HepG2 (cell line): ENCODE measurements around the gene CTNND2. TPM values are rescaled to one million over a fixed set of nuclear protein-coding genes. Genes with fewer than 3 reads are reported as not detected.

Experiments
- BCL6 ChIP-seq: IDR thresholded peaks from 2 replicates; pipeline ENCODE4 v1.6.1; 2016; ENCODE audit warnings: missing genetic modification reagents, missing compliant biosample characterization
- EHMT2 ChIP-seq: fragments of 200-600 bp; sonication (generic); IDR thresholded peaks from 2 replicates; pipeline ENCODE4 v1.7.0; 2017; ENCODE audit warnings: antibody characterized with exemption, low read depth, low read length, borderline replicate concordance
- HES4 ChIP-seq: sonication (generic); formaldehyde crosslinking; IDR thresholded peaks from 2 replicates; pipeline ENCODE4 v1.9.0; 2021; ENCODE audit warnings: mild to moderate bottlenecking, missing genetic modification reagents, borderline replicate concordance
- HMG20A ChIP-seq: IDR thresholded peaks from 2 replicates; pipeline ENCODE4 v1.6.1; 2016; ENCODE audit warnings: borderline replicate concordance
- MXI1 ChIP-seq: IDR thresholded peaks from 3 replicates; pipeline ENCODE4 v1.6.1; 2012; ENCODE audit warnings: low read depth, low read length, inconsistent platforms, borderline replicate concordance
- NCOR1 ChIP-seq: fragments of 200-600 bp; sonication (generic); IDR thresholded peaks from 2 replicates; pipeline ENCODE4 v1.7.0; 2017; ENCODE audit warnings: antibody characterized with exemption, low read length, borderline replicate concordance
- RFX1 ChIP-seq: fragments of 450-650 bp; IDR thresholded peaks from 2 replicates; pipeline ENCODE4 v1.6.1; 2017
- SAP130 ChIP-seq: IDR thresholded peaks from 2 replicates; pipeline ENCODE4 v1.6.1; 2016; ENCODE audit warnings: low read depth
- SOX13 ChIP-seq, 3 experiments: fragments of 450-650 bp in 1 of 3; sonication (generic) in 1 of 3; formaldehyde crosslinking in 1 of 3; IDR thresholded peaks in 2 of 3; conservative IDR thresholded peaks in 1 of 3; 2 replicates each; pipeline versions ENCODE4 v1.5.0 to v1.6.1; 2016 to 2020; ENCODE audit warnings: antibody characterized with exemption in 1 of 3, mild to moderate bottlenecking in 1 of 3, missing compliant biosample characterization in 1 of 3, missing genetic modification reagents in 1 of 3, moderate library complexity in 1 of 3
- SOX6 ChIP-seq, 2 experiments: fragments of 450-650 bp in 1 of 2; sonication (generic) in 1 of 2; formaldehyde crosslinking in 1 of 2; IDR thresholded peaks; 2 replicates each; pipeline versions ENCODE4 v1.4.0 to v1.6.1; 2017 to 2020; ENCODE audit warnings: antibody characterized with exemption in 1 of 2, mild to moderate bottlenecking in 1 of 2, missing genetic modification reagents in 1 of 2
- WIZ ChIP-seq: sonication (generic); formaldehyde crosslinking; IDR thresholded peaks from 2 replicates; pipeline ENCODE4 v1.5.1; 2020; ENCODE audit warnings: mild to moderate bottlenecking, missing genetic modification reagents
- ZFP90 ChIP-seq: sonication (generic); formaldehyde crosslinking; IDR thresholded peaks from 2 replicates; pipeline ENCODE4 v1.8.0; 2022; ENCODE audit warnings: missing genetic modification reagents, mild to moderate bottlenecking, inconsistent platforms, borderline replicate concordance
- ZFY ChIP-seq: sonication (generic); formaldehyde crosslinking; IDR thresholded peaks from 2 replicates; pipeline ENCODE4 v1.4.0; 2020; ENCODE audit warnings: missing genetic modification reagents
- ZNF24 ChIP-seq: fragments of 450-650 bp; IDR thresholded peaks from 2 replicates; pipeline ENCODE4 v1.6.1; 2017; ENCODE audit warnings: antibody characterized with exemption, mild to moderate bottlenecking
- ZNF350 ChIP-seq: sonication (generic); formaldehyde crosslinking; IDR thresholded peaks from 2 replicates; pipeline ENCODE4 v1.4.0; 2020; ENCODE audit warnings: mild to moderate bottlenecking, low read depth, missing genetic modification reagents, borderline replicate concordance
- polyA plus RNA-seq, 8 experiments: library from polyadenylated mRNA; depleted of rRNA in 3 of 8; stranded (reverse) in 7 of 8; unstranded in 1 of 8; fragments of >200 nt; fragmentation: Illumina TruSeq in 4 of 8; extraction: Trizol in 4 of 8; gene quantifications; 2 replicates each; pipeline versions ENCODE4 v1.2.1 to v1.2.3, GENCODE V29; 2011 to 2016; ENCODE audit warnings: low read depth in 4 of 8, missing spikeins in 1 of 8, mixed read lengths in 1 of 8; ENCODE audit not compliant: insufficient read depth in 1 of 8
- total RNA-seq, 5 experiments: library from RNA; depleted of rRNA; stranded (reverse); fragments of >200 nt; fragmentation: Illumina TruSeq; extraction: Trizol; gene quantifications; 2 replicates each; pipeline ENCODE4 v1.2.3, GENCODE V29; 2016; ENCODE audit warnings: low read depth in 1 of 5
- TF ChIP-seq, protein P1 (sequence below): IDR thresholded peaks from 2 replicates; pipeline ENCODE4 v1.4.0; 2020; ENCODE audit warnings: mild to moderate bottlenecking, missing genetic modification reagents
- TF ChIP-seq, protein P2 (sequence below): IDR thresholded peaks from 2 replicates; pipeline ENCODE4 v1.6.1; 2016
- TF ChIP-seq, protein P3 (sequence below): sonication (generic); formaldehyde crosslinking; IDR thresholded peaks from 2 replicates; pipeline ENCODE4 v1.5.0; 2020; ENCODE audit warnings: mild to moderate bottlenecking, missing genetic modification reagents
- TF ChIP-seq, protein P4 (sequence below), 2 experiments: IDR thresholded peaks; 2 replicates each; pipeline ENCODE4 v1.6.1; 2011 to 2012; ENCODE audit warnings: low read length in 2 of 2, borderline replicate concordance in 1 of 2, low read depth in 1 of 2, mild to moderate bottlenecking in 1 of 2, moderate library complexity in 1 of 2

CTNND2 gene
- total and polyA plus RNA-seq, 2 of the 13 experiments (the other 11 are each of a cell fraction or from before 2014, with no cell fraction given) = not detected

DNA sequence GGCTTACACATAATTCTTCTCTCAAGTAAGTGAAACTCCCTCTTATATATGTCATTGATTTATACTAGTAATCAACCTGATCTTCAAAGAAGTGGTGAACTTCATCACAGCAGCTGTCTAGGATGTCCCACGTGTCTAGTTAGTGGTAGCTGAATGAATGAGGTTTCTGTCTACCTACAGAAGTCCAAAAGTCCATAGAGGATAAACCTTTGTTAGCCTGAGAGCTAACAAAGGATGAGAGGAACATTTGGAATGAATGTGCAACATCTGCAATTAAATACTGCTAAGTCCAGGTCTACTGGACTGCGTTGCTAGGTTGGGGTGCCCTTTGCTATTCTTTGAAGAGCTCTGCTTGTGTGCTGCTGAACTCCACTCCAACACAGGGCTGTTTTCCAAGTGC lies 929.4 kb downstream of the CTNND2 start (continued):
- TF ChIP-seq, protein P1, sequence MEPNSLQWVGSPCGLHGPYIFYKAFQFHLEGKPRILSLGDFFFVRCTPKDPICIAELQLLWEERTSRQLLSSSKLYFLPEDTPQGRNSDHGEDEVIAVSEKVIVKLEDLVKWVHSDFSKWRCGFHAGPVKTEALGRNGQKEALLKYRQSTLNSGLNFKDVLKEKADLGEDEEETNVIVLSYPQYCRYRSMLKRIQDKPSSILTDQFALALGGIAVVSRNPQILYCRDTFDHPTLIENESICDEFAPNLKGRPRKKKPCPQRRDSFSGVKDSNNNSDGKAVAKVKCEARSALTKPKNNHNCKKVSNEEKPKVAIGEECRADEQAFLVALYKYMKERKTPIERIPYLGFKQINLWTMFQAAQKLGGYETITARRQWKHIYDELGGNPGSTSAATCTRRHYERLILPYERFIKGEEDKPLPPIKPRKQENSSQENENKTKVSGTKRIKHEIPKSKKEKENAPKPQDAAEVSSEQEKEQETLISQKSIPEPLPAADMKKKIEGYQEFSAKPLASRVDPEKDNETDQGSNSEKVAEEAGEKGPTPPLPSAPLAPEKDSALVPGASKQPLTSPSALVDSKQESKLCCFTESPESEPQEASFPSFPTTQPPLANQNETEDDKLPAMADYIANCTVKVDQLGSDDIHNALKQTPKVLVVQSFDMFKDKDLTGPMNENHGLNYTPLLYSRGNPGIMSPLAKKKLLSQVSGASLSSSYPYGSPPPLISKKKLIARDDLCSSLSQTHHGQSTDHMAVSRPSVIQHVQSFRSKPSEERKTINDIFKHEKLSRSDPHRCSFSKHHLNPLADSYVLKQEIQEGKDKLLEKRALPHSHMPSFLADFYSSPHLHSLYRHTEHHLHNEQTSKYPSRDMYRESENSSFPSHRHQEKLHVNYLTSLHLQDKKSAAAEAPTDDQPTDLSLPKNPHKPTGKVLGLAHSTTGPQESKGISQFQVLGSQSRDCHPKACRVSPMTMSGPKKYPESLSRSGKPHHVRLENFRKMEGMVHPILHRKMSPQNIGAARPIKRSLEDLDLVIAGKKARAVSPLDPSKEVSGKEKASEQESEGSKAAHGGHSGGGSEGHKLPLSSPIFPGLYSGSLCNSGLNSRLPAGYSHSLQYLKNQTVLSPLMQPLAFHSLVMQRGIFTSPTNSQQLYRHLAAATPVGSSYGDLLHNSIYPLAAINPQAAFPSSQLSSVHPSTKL (CRISPR knock-in tag) = peak; percentile 71
- TF ChIP-seq MXI1 (0 out of 3 replicates have a peak, but pooled peaks have one; percentile 2), ZNF24 (0 out of 2 replicates have a peak, but pooled peaks have one; percentile 52), BCL6 (CRISPR knock-in tag) (peak; percentile 86), ZFP90 (CRISPR knock-in tag) (no peak), ZNF350 (CRISPR knock-in tag) (no peak), SOX6 (IDR thresholded peaks at IDR 0.05) (no peak), SOX6 (CRISPR knock-in tag; IDR thresholded peaks at IDR 0.05) (peak; percentile 85), HES4 (CRISPR knock-in tag) (no peak), NCOR1 (peak; percentile 66; the same call in 1 of the 2 replicates), HMG20A (CRISPR knock-in tag) (peak; percentile 46; the same call in 1 of the 2 replicates), RFX1 (no peak), SAP130 (CRISPR knock-in tag) (peak; percentile 49; the same call in 1 of the 2 replicates), SOX13 (IDR thresholded peaks at IDR 0.05) (0 out of 2 replicates have a peak, but pooled peaks have one; percentile 11), SOX13 (CRISPR knock-in tag; conservative IDR thresholded peaks at IDR 0.05 in 1 of 2, IDR thresholded peaks at IDR 0.05 in 1 of 2) (peak in 1 of 2 experiments; percentile 93; a peak in 2 of 4 replicates), WIZ (CRISPR knock-in tag) (no peak), EHMT2 (peak; percentile 77; the same call in 1 of the 2 replicates), ZFY (no peak)
- TF ChIP-seq, protein P2, sequence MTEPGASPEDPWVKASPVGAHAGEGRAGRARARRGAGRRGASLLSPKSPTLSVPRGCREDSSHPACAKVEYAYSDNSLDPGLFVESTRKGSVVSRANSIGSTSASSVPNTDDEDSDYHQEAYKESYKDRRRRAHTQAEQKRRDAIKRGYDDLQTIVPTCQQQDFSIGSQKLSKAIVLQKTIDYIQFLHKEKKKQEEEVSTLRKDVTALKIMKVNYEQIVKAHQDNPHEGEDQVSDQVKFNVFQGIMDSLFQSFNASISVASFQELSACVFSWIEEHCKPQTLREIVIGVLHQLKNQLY (CRISPR knock-in tag) = peak; percentile 83
- TF ChIP-seq, protein P3, sequence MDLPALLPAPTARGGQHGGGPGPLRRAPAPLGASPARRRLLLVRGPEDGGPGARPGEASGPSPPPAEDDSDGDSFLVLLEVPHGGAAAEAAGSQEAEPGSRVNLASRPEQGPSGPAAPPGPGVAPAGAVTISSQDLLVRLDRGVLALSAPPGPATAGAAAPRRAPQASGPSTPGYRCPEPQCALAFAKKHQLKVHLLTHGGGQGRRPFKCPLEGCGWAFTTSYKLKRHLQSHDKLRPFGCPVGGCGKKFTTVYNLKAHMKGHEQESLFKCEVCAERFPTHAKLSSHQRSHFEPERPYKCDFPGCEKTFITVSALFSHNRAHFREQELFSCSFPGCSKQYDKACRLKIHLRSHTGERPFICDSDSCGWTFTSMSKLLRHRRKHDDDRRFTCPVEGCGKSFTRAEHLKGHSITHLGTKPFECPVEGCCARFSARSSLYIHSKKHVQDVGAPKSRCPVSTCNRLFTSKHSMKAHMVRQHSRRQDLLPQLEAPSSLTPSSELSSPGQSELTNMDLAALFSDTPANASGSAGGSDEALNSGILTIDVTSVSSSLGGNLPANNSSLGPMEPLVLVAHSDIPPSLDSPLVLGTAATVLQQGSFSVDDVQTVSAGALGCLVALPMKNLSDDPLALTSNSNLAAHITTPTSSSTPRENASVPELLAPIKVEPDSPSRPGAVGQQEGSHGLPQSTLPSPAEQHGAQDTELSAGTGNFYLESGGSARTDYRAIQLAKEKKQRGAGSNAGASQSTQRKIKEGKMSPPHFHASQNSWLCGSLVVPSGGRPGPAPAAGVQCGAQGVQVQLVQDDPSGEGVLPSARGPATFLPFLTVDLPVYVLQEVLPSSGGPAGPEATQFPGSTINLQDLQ (CRISPR knock-in tag) = no peak
- TF ChIP-seq, protein P4, sequence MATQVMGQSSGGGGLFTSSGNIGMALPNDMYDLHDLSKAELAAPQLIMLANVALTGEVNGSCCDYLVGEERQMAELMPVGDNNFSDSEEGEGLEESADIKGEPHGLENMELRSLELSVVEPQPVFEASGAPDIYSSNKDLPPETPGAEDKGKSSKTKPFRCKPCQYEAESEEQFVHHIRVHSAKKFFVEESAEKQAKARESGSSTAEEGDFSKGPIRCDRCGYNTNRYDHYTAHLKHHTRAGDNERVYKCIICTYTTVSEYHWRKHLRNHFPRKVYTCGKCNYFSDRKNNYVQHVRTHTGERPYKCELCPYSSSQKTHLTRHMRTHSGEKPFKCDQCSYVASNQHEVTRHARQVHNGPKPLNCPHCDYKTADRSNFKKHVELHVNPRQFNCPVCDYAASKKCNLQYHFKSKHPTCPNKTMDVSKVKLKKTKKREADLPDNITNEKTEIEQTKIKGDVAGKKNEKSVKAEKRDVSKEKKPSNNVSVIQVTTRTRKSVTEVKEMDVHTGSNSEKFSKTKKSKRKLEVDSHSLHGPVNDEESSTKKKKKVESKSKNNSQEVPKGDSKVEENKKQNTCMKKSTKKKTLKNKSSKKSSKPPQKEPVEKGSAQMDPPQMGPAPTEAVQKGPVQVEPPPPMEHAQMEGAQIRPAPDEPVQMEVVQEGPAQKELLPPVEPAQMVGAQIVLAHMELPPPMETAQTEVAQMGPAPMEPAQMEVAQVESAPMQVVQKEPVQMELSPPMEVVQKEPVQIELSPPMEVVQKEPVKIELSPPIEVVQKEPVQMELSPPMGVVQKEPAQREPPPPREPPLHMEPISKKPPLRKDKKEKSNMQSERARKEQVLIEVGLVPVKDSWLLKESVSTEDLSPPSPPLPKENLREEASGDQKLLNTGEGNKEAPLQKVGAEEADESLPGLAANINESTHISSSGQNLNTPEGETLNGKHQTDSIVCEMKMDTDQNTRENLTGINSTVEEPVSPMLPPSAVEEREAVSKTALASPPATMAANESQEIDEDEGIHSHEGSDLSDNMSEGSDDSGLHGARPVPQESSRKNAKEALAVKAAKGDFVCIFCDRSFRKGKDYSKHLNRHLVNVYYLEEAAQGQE (IDR thresholded peaks at IDR 0.05; ENCODE audit: borderline replicate concordance in 1 of 2, low read depth in 1 of 2, low read length in 2 of 2) = no peak
